ENCODE results near the gene DNAH14. TPM values are rescaled to one million over a fixed set of nuclear protein-coding genes. Genes with fewer than 3 reads are reported as not detected.

DNAH14 gene
- total RNA-seq, 4 donors from 2014 or later = 0.15 to 0.55 TPM; not detected in 2

- no peak for ATAC-seq
- intact Hi-C loops (cut with DNase I; ENCODE audit: low total_unique reads) = no loop called here
- in situ Hi-C loops (cut with MboI; ENCODE audit: low sequenced_read_pairs in 4 of 4) = no loop called here
- Histone ChIP-seq H3K4me1 (no peaks in the 10 kb centered on the region), H3K27ac (no peak overlapping the region), H3K36me3 (peaks cover 2 to 66% of the 10 kb centered on the region in 2 donors), H3K9me3 (no peaks in the 10 kb centered on the region), H3K27me3 (no peaks in the 10 kb centered on the region), H3K4me3 (no peak overlapping the region)
- no peak for DNase-seq
- TF ChIP-seq POLR2A (IDR thresholded peaks at IDR 0.05) = no peak
- TF ChIP-seq CTCF (IDR thresholded peaks at IDR 0.05 in 4 of 5, conservative IDR thresholded peaks at IDR 0.05 in 1 of 5) = no peak
Measured at GRCh38 chr1:225413708-225414375, 484.4 kb downstream of the DNAH14 start.

GRCh38 chr1:225415307-225415706 is 485.8 kb downstream of the DNAH14 start:
- in situ Hi-C loops (cut with MboI; ENCODE audit: low sequenced_read_pairs in 4 of 4) = no loop called here
- H3K27me3 ChIP-seq = no peaks in the 10 kb centered on the region
- no peak overlapping the region for H3K27ac ChIP-seq
- ATAC-seq = no peak
- no peak overlapping the region for H3K4me3 ChIP-seq
- no peaks in the 10 kb centered on the region for H3K4me1 ChIP-seq
- intact Hi-C loops (cut with DNase I; ENCODE audit: low total_unique reads) = no loop called here
- H3K36me3 ChIP-seq = peaks cover 2 to 62% of the 10 kb centered on the region in 2 donors
- TF ChIP-seq CTCF (IDR thresholded peaks at IDR 0.05 in 4 of 5, conservative IDR thresholded peaks at IDR 0.05 in 1 of 5) (no peak), POLR2A (IDR thresholded peaks at IDR 0.05) (no peak)
- no peak for DNase-seq
- no peaks in the 10 kb centered on the region for H3K9me3 ChIP-seq

- DNase-seq (no peak), ATAC-seq (no peak)
- Histone ChIP-seq H3K9me3 (no peaks in the 10 kb centered on the region), H3K27me3 (no peaks in the 10 kb centered on the region), H3K27ac (no peak overlapping the region), H3K36me3 (peaks cover 0 to 53% of the 10 kb centered on the region in 2 donors), H3K4me3 (no peak overlapping the region), H3K4me1 (no peaks in the 10 kb centered on the region)
- in situ Hi-C loops (cut with MboI; ENCODE audit: low sequenced_read_pairs in 4 of 4) (no loop called here), intact Hi-C loops (cut with DNase I; ENCODE audit: low total_unique reads) (no loop called here)
- TF ChIP-seq POLR2A (IDR thresholded peaks at IDR 0.05) (no peak), CTCF (IDR thresholded peaks at IDR 0.05 in 4 of 5, conservative IDR thresholded peaks at IDR 0.05 in 1 of 5) (no peak)
Measured at GRCh38 chr1:225415967-225416745, 486.7 kb downstream of the DNAH14 start.

GRCh38 chr1:225418059-225418458 is 488.6 kb downstream of the DNAH14 start:
- TF ChIP-seq POLR2A (IDR thresholded peaks at IDR 0.05) = no peak
- no peak for TF ChIP-seq CTCF (IDR thresholded peaks at IDR 0.05 in 4 of 5, conservative IDR thresholded peaks at IDR 0.05 in 1 of 5)
- H3K9me3 ChIP-seq = no peaks in the 10 kb centered on the region
- DNase-seq (no peak), ATAC-seq (no peak)
- H3K4me3 ChIP-seq = no peak overlapping the region
- no peaks in the 10 kb centered on the region for H3K27me3 ChIP-seq
- no peak overlapping the region for H3K27ac ChIP-seq
- H3K4me1 ChIP-seq = no peaks in the 10 kb centered on the region
- in situ Hi-C loops (cut with MboI; ENCODE audit: low sequenced_read_pairs in 4 of 4) = no loop called here
- H3K36me3 ChIP-seq = peaks cover 0 to 34% of the 10 kb centered on the region in 2 donors
- intact Hi-C loops (cut with DNase I; ENCODE audit: low total_unique reads) = no loop called here
